Sigmoid colon (tissue), 4 donors: ENCODE results near the gene HS3ST6.

ENCODE experiments used
- EP300 ChIP-seq, 4 donors: sonication (generic); formaldehyde crosslinking; IDR thresholded peaks; one replicate each; pipeline ENCODE4 v1.6.1; 2017; ENCODE audit warnings: antibody characterized with exemption in 4 of 4
- POLR2A ChIP-seq, 2 donors: fragments of 450-650 bp; IDR thresholded peaks; one replicate each; pipeline ENCODE4 v1.6.1; 2016; ENCODE audit warnings: antibody characterized with exemption in 2 of 2, mild to moderate bottlenecking in 2 of 2, moderate library complexity in 2 of 2
- POLR2AphosphoS5 ChIP-seq, 4 donors: sonication (generic); formaldehyde crosslinking; IDR thresholded peaks; one replicate each; pipeline ENCODE4 v1.6.1; 2017; ENCODE audit warnings: antibody characterized with exemption in 4 of 4
- TF ChIP-seq, protein P1 (sequence below), 4 experiments: fragments of 450-650 bp in 3 of 4; fragments of 200-600 bp in 1 of 4; IDR thresholded peaks; one replicate each; pipeline ENCODE4 v1.5.1; 2016 to 2019; ENCODE audit warnings: antibody characterized with exemption in 4 of 4, mild to moderate bottlenecking in 3 of 4, moderate library complexity in 2 of 4

DNA sequence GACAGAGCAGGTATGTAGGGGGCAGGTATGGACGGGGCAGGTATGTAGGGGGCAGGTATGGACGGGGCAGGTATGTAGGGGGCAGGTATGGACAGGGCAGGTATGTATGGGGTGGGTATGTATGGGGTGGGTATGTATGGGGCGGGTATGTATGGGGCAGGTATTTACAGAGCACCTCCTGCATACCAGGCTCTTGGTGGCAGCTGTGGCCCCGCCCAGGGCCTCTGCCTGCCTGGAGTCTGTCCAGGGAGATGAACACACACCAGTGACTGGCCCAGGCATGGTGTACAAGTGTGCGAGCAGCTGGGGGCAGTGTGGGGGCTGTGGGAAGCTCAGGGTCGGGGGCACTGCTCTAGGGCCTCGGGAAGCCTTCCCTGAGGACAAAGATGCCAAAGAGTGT lies 31.8 kb upstream of the HS3ST6 start:
- TF ChIP-seq, protein P1, sequence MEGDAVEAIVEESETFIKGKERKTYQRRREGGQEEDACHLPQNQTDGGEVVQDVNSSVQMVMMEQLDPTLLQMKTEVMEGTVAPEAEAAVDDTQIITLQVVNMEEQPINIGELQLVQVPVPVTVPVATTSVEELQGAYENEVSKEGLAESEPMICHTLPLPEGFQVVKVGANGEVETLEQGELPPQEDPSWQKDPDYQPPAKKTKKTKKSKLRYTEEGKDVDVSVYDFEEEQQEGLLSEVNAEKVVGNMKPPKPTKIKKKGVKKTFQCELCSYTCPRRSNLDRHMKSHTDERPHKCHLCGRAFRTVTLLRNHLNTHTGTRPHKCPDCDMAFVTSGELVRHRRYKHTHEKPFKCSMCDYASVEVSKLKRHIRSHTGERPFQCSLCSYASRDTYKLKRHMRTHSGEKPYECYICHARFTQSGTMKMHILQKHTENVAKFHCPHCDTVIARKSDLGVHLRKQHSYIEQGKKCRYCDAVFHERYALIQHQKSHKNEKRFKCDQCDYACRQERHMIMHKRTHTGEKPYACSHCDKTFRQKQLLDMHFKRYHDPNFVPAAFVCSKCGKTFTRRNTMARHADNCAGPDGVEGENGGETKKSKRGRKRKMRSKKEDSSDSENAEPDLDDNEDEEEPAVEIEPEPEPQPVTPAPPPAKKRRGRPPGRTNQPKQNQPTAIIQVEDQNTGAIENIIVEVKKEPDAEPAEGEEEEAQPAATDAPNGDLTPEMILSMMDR (IDR thresholded peaks at IDR 0.05) = no peak
- TF ChIP-seq POLR2AphosphoS5 (IDR thresholded peaks at IDR 0.05) (no peak), POLR2A (IDR thresholded peaks at IDR 0.05) (no peak), EP300 (IDR thresholded peaks at IDR 0.05) (no peak)
